Mucosa of rectum (tissue), 2 donors: ENCODE results near the gene ADGRG3.

Experiments used
- H3K27ac ChIP-seq, 2 donors: one replicate each; pipeline ENCODE4 v1.7.0; 2013; ENCODE audit warnings: inconsistent platforms in 2 of 2, low read depth in 2 of 2, low read length in 2 of 2
- H3K27me3 ChIP-seq, 2 donors: one replicate each; pipeline ENCODE4 v1.7.0; 2013; ENCODE audit warnings: low read length in 2 of 2; ENCODE audit not compliant: control insufficient read depth in 2 of 2, insufficient read depth in 2 of 2
- H3K36me3 ChIP-seq, 2 donors: one replicate each; pipeline ENCODE4 v1.7.0; 2013; ENCODE audit warnings: low read length in 2 of 2; ENCODE audit not compliant: control insufficient read depth in 2 of 2, insufficient read depth in 2 of 2
- H3K4me1 ChIP-seq, 2 donors: one replicate each; pipeline ENCODE4 v1.7.0; 2013; ENCODE audit warnings: low read length in 2 of 2, mild to moderate bottlenecking in 1 of 2; ENCODE audit not compliant: control insufficient read depth in 2 of 2, insufficient read depth in 2 of 2
- H3K4me3 ChIP-seq, 2 donors: one replicate each; pipeline ENCODE4 v1.7.0; 2013; ENCODE audit warnings: low read length in 2 of 2
- H3K9ac ChIP-seq, 2 donors: one replicate each; pipeline ENCODE4 v1.7.0; 2013; ENCODE audit warnings: low read length in 2 of 2, low read depth in 1 of 2, mild to moderate bottlenecking in 1 of 2
- H3K9me3 ChIP-seq, 2 donors: one replicate each; pipeline ENCODE4 v1.7.0; 2013; ENCODE audit warnings: low read length in 2 of 2; ENCODE audit not compliant: control insufficient read depth in 2 of 2
- donor health status: healthy.
- donor health status: Normal muscosa, but diverticular disease.

The ADGRG3 gene

DNA sequence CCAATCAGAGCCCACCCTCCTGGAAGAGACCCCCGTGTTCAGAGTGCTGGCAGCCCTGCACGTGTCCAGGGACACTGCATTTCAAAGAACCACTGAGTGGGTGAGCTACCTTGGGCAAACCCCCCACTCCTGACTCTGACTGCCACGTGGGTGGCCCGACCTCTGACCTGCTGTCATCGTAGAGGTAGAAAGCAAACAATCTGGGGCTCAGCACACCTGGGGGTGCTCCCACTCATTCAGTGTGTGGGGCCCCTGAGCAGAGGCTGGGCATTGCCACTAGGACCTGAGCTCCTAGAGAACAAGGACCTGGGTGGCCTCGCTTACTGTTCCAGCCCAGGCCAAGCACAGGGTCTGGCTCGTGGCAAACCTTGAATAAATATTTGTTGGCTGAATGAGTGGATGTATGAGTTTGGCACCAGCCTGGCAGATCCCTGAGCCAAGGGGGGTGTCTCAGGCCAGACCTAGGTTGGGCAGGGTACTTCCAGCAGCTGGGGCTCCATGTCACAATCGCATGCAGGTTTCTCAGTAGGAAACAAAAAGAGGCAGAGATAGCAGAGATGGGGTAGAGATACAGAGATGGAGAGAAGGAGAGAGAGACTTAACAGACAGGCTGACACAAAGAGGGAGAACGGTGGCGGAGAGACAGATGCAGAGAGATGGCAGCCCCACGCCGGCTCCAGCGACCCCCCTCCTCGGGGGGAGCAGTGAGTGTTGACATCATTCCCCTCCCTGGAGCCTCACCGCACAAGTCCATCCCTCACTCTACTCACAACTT, 21.1 kb downstream of the ADGRG3 start:
- H3K9me3 ChIP-seq: no peaks in the 10 kb centered on the region
- H3K9ac ChIP-seq: no peak overlapping the region
- H3K4me3 ChIP-seq: no peak overlapping the region
- peaks cover 4 to 7% of the 10 kb centered on the region in 2 donors for H3K27me3 ChIP-seq
- H3K27ac ChIP-seq: no peak overlapping the region
- H3K4me1 ChIP-seq: no peaks in the 10 kb centered on the region
- H3K36me3 ChIP-seq: no peaks in the 10 kb centered on the region

DNA sequence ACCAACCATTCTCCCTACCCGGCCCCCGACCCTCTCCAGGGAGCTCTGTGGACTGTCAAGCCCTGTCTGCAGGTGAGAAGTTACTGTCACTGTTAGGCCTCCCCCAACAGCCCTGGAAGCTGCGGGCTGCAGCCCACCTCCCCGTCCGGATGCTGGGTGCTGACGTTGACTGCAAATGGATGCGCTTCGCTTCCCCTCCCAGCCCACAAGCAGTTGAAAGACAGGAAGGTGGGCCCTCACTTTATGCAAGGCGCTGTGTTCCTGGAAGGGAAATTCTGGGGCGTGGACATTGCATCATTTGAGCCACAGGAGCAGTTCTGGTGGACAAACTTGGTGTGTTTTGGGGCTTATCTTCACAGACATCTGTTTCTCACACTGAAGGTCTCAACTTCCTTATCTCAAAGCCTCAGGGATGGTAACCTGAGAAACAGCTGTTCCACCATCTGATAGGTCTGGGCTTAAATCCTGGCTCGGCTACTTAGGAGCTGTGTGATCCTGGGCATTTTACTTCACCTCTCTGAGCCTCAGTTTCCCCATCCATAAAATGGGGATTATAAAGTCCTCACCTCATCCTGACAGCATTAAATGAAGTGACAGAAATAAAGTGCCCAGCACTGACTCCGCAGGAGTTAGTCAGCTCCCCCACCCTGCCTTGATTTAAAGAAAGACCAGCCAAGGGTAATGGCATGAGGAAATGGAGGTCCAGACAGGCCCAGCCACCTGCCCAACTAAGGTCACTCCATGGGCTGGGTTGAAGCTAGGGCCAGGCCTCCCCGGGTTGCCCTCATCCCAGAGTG, 21.9 kb downstream of the ADGRG3 start:
- Histone ChIP-seq H3K9me3 (no peaks in the 10 kb centered on the region), H3K4me1 (no peaks in the 10 kb centered on the region), H3K27ac (no peak overlapping the region)

DNA sequence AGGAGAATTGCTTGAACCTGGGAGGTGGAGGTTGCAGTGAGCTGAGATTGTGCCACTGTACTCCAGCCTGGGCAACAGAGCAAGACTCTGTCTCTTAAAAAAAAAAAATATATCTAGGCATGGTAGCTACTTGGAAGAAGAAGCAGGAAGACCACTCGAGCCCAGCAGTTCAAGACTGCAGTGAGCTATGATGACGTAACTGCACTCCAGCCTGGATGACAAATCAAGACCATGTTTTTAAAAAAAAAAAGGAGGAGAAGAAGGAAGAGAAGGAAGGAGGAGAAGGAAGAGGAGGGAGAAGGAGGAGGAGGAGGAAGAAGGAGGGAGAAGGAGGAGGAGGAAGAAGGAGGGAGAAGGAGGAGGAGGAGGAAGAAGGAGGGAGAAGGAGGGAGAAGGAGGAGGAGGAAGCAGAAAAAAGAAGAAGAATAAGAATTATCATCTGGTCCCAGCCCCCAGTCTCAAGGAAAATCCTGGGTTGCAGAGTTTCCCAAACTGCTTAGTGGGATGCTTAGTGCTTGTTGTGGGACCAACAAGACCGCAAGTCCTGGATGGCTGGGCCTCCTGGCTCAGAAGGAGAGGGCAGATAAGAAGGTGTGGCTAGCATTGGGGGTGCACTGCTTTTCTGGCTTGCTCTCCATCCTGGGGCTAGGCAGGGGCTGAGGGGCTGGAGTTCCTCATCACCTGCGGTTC, 22.8 kb downstream of the ADGRG3 start:
- no peak overlapping the region for H3K27ac ChIP-seq
- peaks cover 4 to 7% of the 10 kb centered on the region in 2 donors for H3K27me3 ChIP-seq
- H3K9ac ChIP-seq: no peak overlapping the region
- no peak overlapping the region for H3K4me3 ChIP-seq
- H3K9me3 ChIP-seq: no peaks in the 10 kb centered on the region
- H3K36me3 ChIP-seq: no peaks in the 10 kb centered on the region
- no peaks in the 10 kb centered on the region for H3K4me1 ChIP-seq

More for the DNA sequence above, 21.9 kb downstream of the ADGRG3 start:
- H3K36me3 ChIP-seq: no peaks in the 10 kb centered on the region
- H3K27me3 ChIP-seq: peaks cover 4 to 7% of the 10 kb centered on the region in 2 donors
- H3K4me3 ChIP-seq: no peak overlapping the region
- H3K9ac ChIP-seq: no peak overlapping the region

DNA sequence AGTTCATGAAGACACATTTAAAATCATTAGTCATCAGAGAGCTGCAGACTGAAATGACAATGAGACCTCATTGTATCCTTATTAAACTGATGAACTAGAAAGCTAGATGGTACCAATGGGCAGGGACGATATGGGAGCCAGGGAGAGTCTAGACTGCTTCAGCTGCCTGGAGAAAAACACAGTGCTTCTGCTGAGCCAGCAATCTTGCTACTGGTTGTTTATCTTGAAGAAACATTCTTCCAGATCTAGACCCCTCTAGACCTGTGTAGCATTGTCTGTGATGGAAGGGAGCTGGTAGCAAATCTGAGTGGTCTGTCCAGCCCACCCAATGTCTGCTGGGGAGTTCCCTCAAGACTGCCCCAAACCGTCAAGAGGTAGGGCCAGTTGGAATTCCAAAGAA, 24.5 kb downstream of the ADGRG3 start:
- Histone ChIP-seq H3K4me3 (no peak overlapping the region), H3K36me3 (no peaks in the 10 kb centered on the region), H3K27ac (no peak overlapping the region), H3K9ac (no peak overlapping the region), H3K27me3 (peaks cover 4 to 7% of the 10 kb centered on the region in 2 donors), H3K4me1 (no peaks in the 10 kb centered on the region), H3K9me3 (no peaks in the 10 kb centered on the region)

DNA sequence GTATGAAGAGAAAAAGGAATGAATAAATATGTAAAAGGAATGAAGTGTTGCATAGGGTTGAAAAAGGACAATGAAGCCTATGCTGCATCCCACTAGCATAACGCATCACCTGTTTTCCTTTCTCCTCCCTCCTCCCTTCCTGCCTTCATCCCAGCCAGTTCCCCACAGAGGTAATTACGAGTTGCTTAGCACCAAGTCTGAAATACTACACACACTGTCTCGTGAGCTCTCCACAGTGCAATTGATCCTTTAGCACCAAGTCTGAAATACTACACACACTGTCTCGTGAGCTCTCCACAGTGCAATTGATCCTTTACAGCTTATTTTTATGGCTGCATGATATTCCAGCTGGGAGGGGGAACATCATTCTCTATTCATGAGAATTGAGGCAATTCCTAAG, 25.4 kb downstream of the ADGRG3 start:
- Histone ChIP-seq H3K9ac (no peak overlapping the region), H3K36me3 (no peaks in the 10 kb centered on the region), H3K4me1 (no peaks in the 10 kb centered on the region)

DNA sequence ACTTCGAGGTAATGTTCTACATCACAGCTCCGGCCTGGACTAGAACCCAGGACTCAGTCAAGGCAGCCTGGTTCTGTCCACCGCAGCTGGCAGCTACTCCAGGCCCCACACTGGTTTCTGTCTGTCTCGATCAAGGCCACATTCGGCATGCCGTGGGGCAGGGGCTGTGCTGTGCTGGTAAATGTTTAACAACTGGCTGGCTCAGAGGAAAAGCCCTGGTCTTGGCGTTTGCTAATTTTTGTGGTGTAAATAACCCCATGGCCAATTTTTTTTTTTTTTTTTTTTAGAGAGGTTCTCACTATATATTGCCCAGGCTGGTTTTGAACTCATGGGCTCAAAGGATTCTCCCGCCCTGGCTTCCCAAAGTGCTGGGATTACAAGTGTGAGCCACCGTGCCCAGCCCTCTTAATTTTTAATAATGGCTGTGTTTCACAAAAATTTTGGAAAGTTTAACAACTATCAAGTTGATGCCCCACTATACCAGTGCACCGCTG, 26.2 kb downstream of the ADGRG3 start:
- Histone ChIP-seq H3K9me3 (no peaks in the 10 kb centered on the region), H3K9ac (no peak overlapping the region), H3K27ac (no peak overlapping the region), H3K27me3 (peaks cover 4 to 7% of the 10 kb centered on the region in 2 donors), H3K36me3 (no peaks in the 10 kb centered on the region), H3K4me3 (no peak overlapping the region), H3K4me1 (no peaks in the 10 kb centered on the region)

More for the DNA sequence above, 25.4 kb downstream of the ADGRG3 start:
- peaks cover 4 to 7% of the 10 kb centered on the region in 2 donors for H3K27me3 ChIP-seq
- H3K27ac ChIP-seq: no peak overlapping the region
- H3K4me3 ChIP-seq: no peak overlapping the region
- no peaks in the 10 kb centered on the region for H3K9me3 ChIP-seq

DNA sequence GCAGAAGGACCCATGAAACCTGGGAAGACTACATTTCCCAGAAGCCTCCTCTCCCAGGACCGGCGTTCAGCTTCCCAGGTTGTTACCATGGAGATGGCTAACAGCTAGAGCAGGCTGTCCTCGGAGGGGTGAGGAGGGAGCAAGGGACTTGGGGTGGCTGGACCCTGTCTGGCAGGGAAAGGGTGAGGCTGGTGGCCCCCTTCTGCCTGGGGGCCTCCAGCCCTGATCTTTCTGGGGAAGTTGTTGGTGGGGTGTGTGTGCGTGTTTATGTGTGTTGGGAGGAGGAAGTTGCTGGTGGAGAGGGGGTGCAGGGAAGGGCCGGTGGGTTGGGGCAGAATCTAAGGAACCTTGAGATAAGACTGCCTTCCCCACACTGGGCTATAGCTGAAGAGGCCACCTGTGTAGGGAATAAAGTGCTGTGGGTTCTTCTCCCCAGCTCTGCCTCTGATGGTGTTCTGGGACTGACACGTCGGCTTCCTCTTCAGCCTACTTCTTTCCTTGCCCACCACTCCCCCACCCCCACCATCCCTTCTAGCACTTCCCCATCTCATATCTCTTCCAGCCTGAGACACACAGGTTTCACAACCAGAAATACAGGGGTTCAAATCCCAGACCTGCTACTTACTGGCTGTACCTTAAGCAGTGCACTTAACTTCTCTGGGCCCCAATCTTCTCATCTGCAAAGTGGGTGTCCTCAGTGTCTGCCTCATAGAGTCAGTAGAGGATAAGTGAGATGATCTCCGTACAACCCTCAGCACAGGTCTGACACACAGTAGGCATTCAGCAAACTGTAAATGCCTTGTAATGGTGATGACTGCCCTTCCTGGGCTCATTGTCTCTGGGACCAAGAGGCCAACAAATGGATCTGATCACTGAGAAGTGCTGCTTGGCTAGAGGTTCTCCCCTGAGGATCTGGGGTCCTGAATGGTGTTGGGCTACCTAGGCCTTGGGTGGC, 26.9 kb downstream of the ADGRG3 start, which contains the start of gene DRC7:
TSS of gene DRC7 (plus strand) at position 82 of the 955 bp plus-strand sequence. CDS start 3,144 bp downstream, outside the sequence.
- H3K9me3 ChIP-seq: no peaks in the 10 kb centered on the region
- no peaks in the 10 kb centered on the region for H3K4me1 ChIP-seq
- no peak within 1 kb of the TSS for H3K9ac ChIP-seq
- no peaks in the 10 kb centered on the region for H3K36me3 ChIP-seq
- peaks cover 4 to 7% of the 10 kb centered on the region in 2 donors for H3K27me3 ChIP-seq
- no peak within 1 kb of the TSS for H3K4me3 ChIP-seq
- no peak within 1 kb of the TSS for H3K27ac ChIP-seq

DNA sequence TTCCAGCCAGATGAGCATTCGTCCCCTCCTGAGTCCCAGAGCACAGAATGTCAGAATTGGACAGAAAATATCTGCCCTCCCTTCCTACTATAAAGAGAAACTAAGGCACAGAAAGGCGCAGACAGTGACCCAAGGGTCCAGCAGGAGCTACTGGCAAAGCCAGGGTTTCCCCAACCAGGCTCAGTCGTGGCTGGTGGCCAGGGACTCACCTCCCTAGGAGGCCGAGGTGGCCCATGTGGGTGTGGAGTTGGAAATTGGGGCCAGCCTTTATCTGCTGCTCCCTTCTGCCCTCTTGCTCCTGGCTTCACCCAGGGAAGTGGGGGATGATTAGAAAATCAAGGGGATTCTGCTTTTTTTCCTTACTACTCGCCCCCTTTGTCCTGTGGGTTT, 27.6 kb downstream of the ADGRG3 start:
- H3K4me3 ChIP-seq: no peak overlapping the region
- H3K9me3 ChIP-seq: no peaks in the 10 kb centered on the region
- H3K9ac ChIP-seq: no peak overlapping the region
- peaks cover 4 to 7% of the 10 kb centered on the region in 2 donors for H3K27me3 ChIP-seq
- no peak overlapping the region for H3K27ac ChIP-seq
- no peaks in the 10 kb centered on the region for H3K4me1 ChIP-seq
- no peaks in the 10 kb centered on the region for H3K36me3 ChIP-seq

DNA sequence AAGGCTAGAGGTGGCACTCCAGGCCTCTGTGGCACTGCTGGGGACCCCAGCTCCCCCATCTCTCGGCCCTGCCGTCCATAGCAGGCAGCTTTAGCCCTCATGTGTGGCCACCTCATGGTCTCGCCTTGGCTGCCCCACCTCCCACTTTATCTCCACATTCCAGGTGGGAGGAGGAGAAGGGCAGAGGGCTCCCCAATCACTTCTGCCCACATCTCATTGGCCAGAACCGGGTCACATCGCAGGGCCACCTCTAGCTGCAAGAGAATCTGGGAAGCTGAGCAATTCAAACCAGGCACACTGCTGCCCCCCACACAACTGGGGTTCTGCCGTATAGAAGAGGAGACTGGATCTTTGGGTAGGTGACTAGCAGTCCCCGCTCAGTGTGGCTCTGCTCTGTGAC, 28.1 kb downstream of the ADGRG3 start:
- Histone ChIP-seq H3K27me3 (peaks cover 4 to 7% of the 10 kb centered on the region in 2 donors), H3K4me3 (no peak overlapping the region), H3K9me3 (no peaks in the 10 kb centered on the region), H3K4me1 (no peaks in the 10 kb centered on the region), H3K27ac (no peak overlapping the region), H3K9ac (no peak overlapping the region), H3K36me3 (no peaks in the 10 kb centered on the region)
